ENCODE data around the gene EEFSEC. TPM values are rescaled to one million over a fixed set of nuclear protein-coding genes. Genes with fewer than 3 reads are reported as not detected.

Gene EEFSEC
- total RNA-seq, 4 donors from 2014 or later = 9.1 to 17.4 (median 15.8) TPM

DNA sequence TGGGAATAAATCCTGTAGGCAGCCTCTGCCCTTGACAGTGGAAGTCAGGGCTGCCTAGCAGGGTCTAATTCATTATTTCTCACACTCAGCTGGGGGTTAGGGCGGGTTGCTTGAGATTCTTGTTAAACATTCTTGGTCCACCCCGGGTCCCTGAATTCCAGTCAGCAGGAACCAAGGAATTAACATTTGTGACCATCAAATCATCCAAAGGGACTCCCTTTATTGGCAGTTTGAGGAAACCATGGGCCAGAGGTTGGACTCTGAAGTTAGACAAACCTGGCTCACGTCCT lies 122.8 kb downstream of the EEFSEC start:
- no peak for DNase-seq (ENCODE audit: extremely low spot score)
- no peak for TF ChIP-seq EP300 (IDR thresholded peaks at IDR 0.05)
- TF ChIP-seq POLR2A (IDR thresholded peaks at IDR 0.05; ENCODE audit: low read depth) = no peak
- TF ChIP-seq CTCF (IDR thresholded peaks at IDR 0.05) = no peak
- TF ChIP-seq POLR2AphosphoS5 (IDR thresholded peaks at IDR 0.05) = no peak
- Histone ChIP-seq H3K27ac (replicated peaks in 1 of 4) (no peak overlapping the region), H3K4me1 (peaks cover 19 to 29% (median 22%) of the 10 kb centered on the region in 4 donors), H3K36me3 (peaks cover 0 to 16% (median 2%) of the 10 kb centered on the region in 4 donors), H3K4me3 (no peak overlapping the region), H3K9me3 (no peaks in the 10 kb centered on the region), H3K27me3 (no peaks in the 10 kb centered on the region)
- 73% methylated on average over 1 of the region's 3 CpGs for WGBS
- intact Hi-C loops (cut with DNase I) = no loop called here

- H3K27me3 ChIP-seq = no peaks in the 10 kb centered on the region
- DNase-seq (ENCODE audit: extremely low spot score) = no peak
- WGBS = 94% methylated on average over 5 of the region's 5 CpGs
Measured at GRCh38 chr3:128276577-128277183, 123.4 kb downstream of the EEFSEC start.

GRCh38 chr3:128277378-128278069 lies 124.2 kb downstream of the EEFSEC start:
- WGBS = 97% methylated on average over 5 of the region's 5 CpGs
- intact Hi-C loops (cut with DNase I) = no loop called here
- Histone ChIP-seq H3K27me3 (no peaks in the 10 kb centered on the region), H3K36me3 (peaks cover 0 to 5% (median 2%) of the 10 kb centered on the region in 4 donors), H3K27ac (replicated peaks in 1 of 4) (no peak overlapping the region), H3K4me1 (peaks cover 33 to 43% (median 35%) of the 10 kb centered on the region in 4 donors), H3K4me3 (no peak overlapping the region), H3K9me3 (no peaks in the 10 kb centered on the region)
- no peak for TF ChIP-seq POLR2A (IDR thresholded peaks at IDR 0.05; ENCODE audit: low read depth)
- TF ChIP-seq CTCF (IDR thresholded peaks at IDR 0.05) = no peak
- no peak for TF ChIP-seq POLR2AphosphoS5 (IDR thresholded peaks at IDR 0.05)
- no peak for TF ChIP-seq EP300 (IDR thresholded peaks at IDR 0.05)
- DNase-seq (ENCODE audit: extremely low spot score) = no peak

More at GRCh38 chr3:128276577-128277183, 123.4 kb downstream of the EEFSEC start:
- Histone ChIP-seq H3K4me3 (no peak overlapping the region), H3K36me3 (peaks cover 0 to 13% (median 3%) of the 10 kb centered on the region in 4 donors), H3K27ac (replicated peaks in 1 of 4) (no peak overlapping the region), H3K4me1 (peaks cover 25 to 35% (median 27%) of the 10 kb centered on the region in 4 donors), H3K9me3 (no peaks in the 10 kb centered on the region)
- intact Hi-C loops (cut with DNase I) = no loop called here
- no peak for TF ChIP-seq POLR2A (IDR thresholded peaks at IDR 0.05; ENCODE audit: low read depth)
- TF ChIP-seq POLR2AphosphoS5 (IDR thresholded peaks at IDR 0.05) = no peak
- TF ChIP-seq CTCF (IDR thresholded peaks at IDR 0.05) = no peak
- no peak for TF ChIP-seq EP300 (IDR thresholded peaks at IDR 0.05)

DNA sequence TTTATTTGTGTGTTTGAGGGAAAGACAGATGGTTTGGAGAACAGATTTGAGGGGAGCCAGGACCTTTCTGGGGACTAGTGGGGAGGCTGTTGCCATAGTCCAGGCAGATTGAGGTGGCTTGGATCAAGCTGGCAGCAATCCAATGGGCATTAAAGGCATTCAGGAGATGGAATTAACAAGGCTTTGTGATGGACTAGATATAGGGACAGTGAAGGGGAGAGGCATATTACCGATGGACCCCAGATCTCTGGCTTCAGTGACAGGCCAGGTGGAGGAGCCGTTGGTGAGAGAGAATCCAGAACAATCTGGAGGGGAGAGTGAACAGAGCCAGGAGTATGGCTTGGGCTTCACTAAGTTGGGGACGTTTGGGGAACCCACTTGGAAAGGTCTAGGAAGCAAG lies 124.8 kb downstream of the EEFSEC start:
- DNase-seq (ENCODE audit: extremely low spot score) = no peak

More for the DNA sequence above, 124.8 kb downstream of the EEFSEC start:
- Histone ChIP-seq H3K4me3 (no peak overlapping the region), H3K27ac (replicated peaks in 1 of 4) (no peak overlapping the region), H3K9me3 (no peaks in the 10 kb centered on the region), H3K4me1 (peaks cover 37 to 49% (median 41%) of the 10 kb centered on the region in 4 donors), H3K27me3 (no peaks in the 10 kb centered on the region), H3K36me3 (peaks cover 0 to 5% (median 2%) of the 10 kb centered on the region in 4 donors)
- TF ChIP-seq POLR2A (IDR thresholded peaks at IDR 0.05; ENCODE audit: low read depth) (no peak), POLR2AphosphoS5 (IDR thresholded peaks at IDR 0.05) (no peak), CTCF (IDR thresholded peaks at IDR 0.05) (no peak), EP300 (IDR thresholded peaks at IDR 0.05) (no peak)
- WGBS = 58% methylated on average over 3 of the region's 3 CpGs
- intact Hi-C loops (cut with DNase I) = no loop called here
